GM13977 (cell line): Measurements from ENCODE around the gene MAPK11.

Source experiments
- DNase-seq: peaks from one replicate; pipeline ENCODE4 v3.0.0; 2012; ENCODE audit warnings: low spot score
- CTCF ChIP-seq: IDR thresholded peaks from 2 replicates; pipeline ENCODE4 v1.5.1; 2012; ENCODE audit warnings: mild to moderate bottlenecking, control low read depth; ENCODE audit not compliant: insufficient read depth; ENCODE audit errors: extremely low read depth, missing control alignments
- in situ Hi-C: fragments of 300-500 bp; cut with MboI; formaldehyde crosslinking; loops from one replicate; pipeline ENCODE4 v1.12.0; 2022; ENCODE audit warnings: low sequenced_read_pairs, low pct_unique_long_range_greater_than_20kb, mixed read lengths, inconsistent platforms; ENCODE audit not compliant: unreplicated experiment

The MAPK11 gene

GRCh38 chr22:50220603-50221409, 49.4 kb downstream of the MAPK11 start:
- in situ Hi-C loops = no loop called here
- DNase-seq = no peak
- TF ChIP-seq CTCF = no peak

GRCh38 chr22:50219800-50220602, 50.2 kb downstream of the MAPK11 start:
- TF ChIP-seq CTCF = no peak
- DNase-seq = no peak
- in situ Hi-C loops = no loop called here

- no peak for DNase-seq
- TF ChIP-seq CTCF = no peak
- in situ Hi-C loops = no loop called here
Measured at GRCh38 chr22:50218996-50219727, 51.0 kb downstream of the MAPK11 start.

- no peak for DNase-seq
- TF ChIP-seq CTCF = no peak
Measured at GRCh38 chr22:50218153-50218995, 51.8 kb downstream of the MAPK11 start.

GRCh38 chr22:50217543-50218152, 52.5 kb downstream of the MAPK11 start:
- in situ Hi-C loops = no loop called here
- TF ChIP-seq CTCF = no peak
- no peak for DNase-seq

More at GRCh38 chr22:50218153-50218995, 51.8 kb downstream of the MAPK11 start:
- in situ Hi-C loops = no loop called here
